ENCODE data around the gene ABCA7. TPM values are rescaled to one million over a fixed set of nuclear protein-coding genes. Genes with fewer than 3 reads are reported as not detected.

Gene ABCA7
- polyA plus RNA-seq, 1 donor from 2014 or later = 51.8 TPM

GRCh38 chr19:1076046-1076386 lies 36.1 kb downstream of the ABCA7 start:
- H4K20me1 ChIP-seq (ENCODE audit: insufficient read depth) = no peaks in the 10 kb centered on the region
- peaks cover 15% of the 10 kb centered on the region for H3K27me3 ChIP-seq (ENCODE audit: insufficient read depth, low read depth, low read length)
- H3K27ac ChIP-seq (ENCODE audit: low read length) = no peak overlapping the region
- no peak for TF ChIP-seq TAF1 (IDR thresholded peaks at IDR 0.05; ENCODE audit: low read depth)
- TF ChIP-seq, protein P1, sequence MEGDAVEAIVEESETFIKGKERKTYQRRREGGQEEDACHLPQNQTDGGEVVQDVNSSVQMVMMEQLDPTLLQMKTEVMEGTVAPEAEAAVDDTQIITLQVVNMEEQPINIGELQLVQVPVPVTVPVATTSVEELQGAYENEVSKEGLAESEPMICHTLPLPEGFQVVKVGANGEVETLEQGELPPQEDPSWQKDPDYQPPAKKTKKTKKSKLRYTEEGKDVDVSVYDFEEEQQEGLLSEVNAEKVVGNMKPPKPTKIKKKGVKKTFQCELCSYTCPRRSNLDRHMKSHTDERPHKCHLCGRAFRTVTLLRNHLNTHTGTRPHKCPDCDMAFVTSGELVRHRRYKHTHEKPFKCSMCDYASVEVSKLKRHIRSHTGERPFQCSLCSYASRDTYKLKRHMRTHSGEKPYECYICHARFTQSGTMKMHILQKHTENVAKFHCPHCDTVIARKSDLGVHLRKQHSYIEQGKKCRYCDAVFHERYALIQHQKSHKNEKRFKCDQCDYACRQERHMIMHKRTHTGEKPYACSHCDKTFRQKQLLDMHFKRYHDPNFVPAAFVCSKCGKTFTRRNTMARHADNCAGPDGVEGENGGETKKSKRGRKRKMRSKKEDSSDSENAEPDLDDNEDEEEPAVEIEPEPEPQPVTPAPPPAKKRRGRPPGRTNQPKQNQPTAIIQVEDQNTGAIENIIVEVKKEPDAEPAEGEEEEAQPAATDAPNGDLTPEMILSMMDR (IDR thresholded peaks at IDR 0.05; ENCODE audit: poor library complexity, severe bottlenecking) = no peak
- TF ChIP-seq RAD21 (conservative IDR thresholded peaks at IDR 0.05) = no peak
- TF ChIP-seq REST (IDR thresholded peaks at IDR 0.05; ENCODE audit: borderline replicate concordance) = no peak
- TF ChIP-seq MXI1 (conservative IDR thresholded peaks at IDR 0.05; ENCODE audit: poor library complexity, severe bottlenecking) = no peak
- TF ChIP-seq SMC3 (conservative IDR thresholded peaks at IDR 0.05; ENCODE audit: poor library complexity) = no peak
- TF ChIP-seq POLR2AphosphoS5 (IDR thresholded peaks at IDR 0.05) = no peak
- TF ChIP-seq EZH2 (IDR thresholded peaks at IDR 0.05; ENCODE audit: borderline replicate concordance, insufficient read depth, low read length, poor library complexity, severe bottlenecking) = no peak
- TF ChIP-seq EP300 (conservative IDR thresholded peaks at IDR 0.05; ENCODE audit: poor library complexity, severe bottlenecking) = no peak
- no peaks in the 10 kb centered on the region for H3F3A ChIP-seq (ENCODE audit: insufficient read depth, low read length, poor library complexity, severe bottlenecking)
- H3K79me2 ChIP-seq (replicated peaks; ENCODE audit: insufficient read depth, low read length) = no peaks in the 10 kb centered on the region
- no peaks in the 10 kb centered on the region for H3K36me3 ChIP-seq (ENCODE audit: insufficient read depth, low read length)
- no peaks in the 10 kb centered on the region for H3K9me3 ChIP-seq (ENCODE audit: low read length)
- no peak overlapping the region for H2AFZ ChIP-seq (ENCODE audit: low read depth, low read length)
- no peaks in the 10 kb centered on the region for H3K9me2 ChIP-seq (ENCODE audit: insufficient read depth, low read length)
- H3K4me2 ChIP-seq (ENCODE audit: low read length) = no peak overlapping the region
- no peak overlapping the region for H3K4me3 ChIP-seq (ENCODE audit: low read length)
- H3K9ac ChIP-seq (ENCODE audit: low read length) = no peak overlapping the region

- Histone ChIP-seq H3K9me2 (ENCODE audit: insufficient read depth, low read length) (no peaks in the 10 kb centered on the region), H3K9me3 (ENCODE audit: low read length) (no peaks in the 10 kb centered on the region)
- TF ChIP-seq, protein P1 (IDR thresholded peaks at IDR 0.05; ENCODE audit: poor library complexity, severe bottlenecking) = no peak
- no peak for TF ChIP-seq EP300 (conservative IDR thresholded peaks at IDR 0.05; ENCODE audit: poor library complexity, severe bottlenecking)
- no peak for TF ChIP-seq MXI1 (conservative IDR thresholded peaks at IDR 0.05; ENCODE audit: poor library complexity, severe bottlenecking)
- TF ChIP-seq RAD21 (conservative IDR thresholded peaks at IDR 0.05) = no peak
- TF ChIP-seq EZH2 (IDR thresholded peaks at IDR 0.05; ENCODE audit: borderline replicate concordance, insufficient read depth, low read length, poor library complexity, severe bottlenecking) = no peak
Measured at GRCh38 chr19:1076951-1077350, 37.0 kb downstream of the ABCA7 start.

More at GRCh38 chr19:1076951-1077350, 37.0 kb downstream of the ABCA7 start:
- Histone ChIP-seq H2AFZ (ENCODE audit: low read depth, low read length) (no peak overlapping the region), H3K27me3 (ENCODE audit: insufficient read depth, low read depth, low read length) (peaks cover 8% of the 10 kb centered on the region), H3F3A (ENCODE audit: insufficient read depth, low read length, poor library complexity, severe bottlenecking) (no peaks in the 10 kb centered on the region), H3K4me3 (ENCODE audit: low read length) (no peak overlapping the region), H4K20me1 (ENCODE audit: insufficient read depth) (no peaks in the 10 kb centered on the region), H3K79me2 (replicated peaks; ENCODE audit: insufficient read depth, low read length) (no peaks in the 10 kb centered on the region), H3K27ac (ENCODE audit: low read length) (no peak overlapping the region), H3K36me3 (ENCODE audit: insufficient read depth, low read length) (no peaks in the 10 kb centered on the region), H3K4me2 (ENCODE audit: low read length) (no peak overlapping the region), H3K9ac (ENCODE audit: low read length) (no peak overlapping the region)
